ENCODE data around the gene EIF4B.

EIF4B gene

DNA sequence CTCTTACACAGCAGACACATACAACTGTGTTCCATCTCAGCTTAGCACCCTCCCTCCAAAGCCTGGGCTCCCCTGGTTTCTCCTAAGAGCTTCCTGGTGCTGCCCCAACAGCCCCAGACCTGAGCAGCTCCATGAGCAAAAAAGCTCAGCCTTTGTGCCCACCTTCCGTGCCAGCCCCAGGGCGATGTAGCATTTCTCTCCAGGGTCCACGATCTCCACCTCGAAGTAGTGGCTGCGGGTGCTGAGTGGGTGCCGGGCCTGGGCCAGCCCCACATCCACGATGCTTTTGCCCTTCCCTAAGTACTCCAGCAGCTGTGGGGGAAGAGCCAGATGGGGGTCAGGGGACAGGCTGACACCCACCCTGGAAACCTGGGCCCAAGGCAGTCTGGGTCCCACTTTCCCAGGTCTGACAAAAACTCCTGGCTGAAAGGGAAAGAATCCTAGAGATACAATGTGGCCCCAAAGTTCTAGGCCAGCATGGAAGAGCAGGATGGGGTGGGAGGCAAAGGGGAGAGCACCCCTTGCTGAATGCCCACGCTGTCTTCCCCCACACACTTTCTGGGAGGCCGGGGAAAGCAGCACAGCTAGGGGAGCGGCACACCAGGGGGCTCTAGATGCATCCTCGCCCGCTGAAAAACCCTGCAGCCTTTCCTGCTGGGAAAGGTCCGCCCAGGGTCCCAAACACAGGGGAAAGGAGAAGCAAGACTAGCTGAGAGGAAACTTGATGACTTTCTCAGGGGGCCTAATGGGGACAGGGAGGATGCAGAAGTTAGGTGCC is 61.9 kb downstream of the EIF4B start:
- H3K4me3 ChIP-seq: no peak overlapping the region
- TF ChIP-seq, protein P1, sequence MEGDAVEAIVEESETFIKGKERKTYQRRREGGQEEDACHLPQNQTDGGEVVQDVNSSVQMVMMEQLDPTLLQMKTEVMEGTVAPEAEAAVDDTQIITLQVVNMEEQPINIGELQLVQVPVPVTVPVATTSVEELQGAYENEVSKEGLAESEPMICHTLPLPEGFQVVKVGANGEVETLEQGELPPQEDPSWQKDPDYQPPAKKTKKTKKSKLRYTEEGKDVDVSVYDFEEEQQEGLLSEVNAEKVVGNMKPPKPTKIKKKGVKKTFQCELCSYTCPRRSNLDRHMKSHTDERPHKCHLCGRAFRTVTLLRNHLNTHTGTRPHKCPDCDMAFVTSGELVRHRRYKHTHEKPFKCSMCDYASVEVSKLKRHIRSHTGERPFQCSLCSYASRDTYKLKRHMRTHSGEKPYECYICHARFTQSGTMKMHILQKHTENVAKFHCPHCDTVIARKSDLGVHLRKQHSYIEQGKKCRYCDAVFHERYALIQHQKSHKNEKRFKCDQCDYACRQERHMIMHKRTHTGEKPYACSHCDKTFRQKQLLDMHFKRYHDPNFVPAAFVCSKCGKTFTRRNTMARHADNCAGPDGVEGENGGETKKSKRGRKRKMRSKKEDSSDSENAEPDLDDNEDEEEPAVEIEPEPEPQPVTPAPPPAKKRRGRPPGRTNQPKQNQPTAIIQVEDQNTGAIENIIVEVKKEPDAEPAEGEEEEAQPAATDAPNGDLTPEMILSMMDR (IDR thresholded peaks at IDR 0.05): no peak
- DNase-seq (ENCODE audit: low spot score): no peak
- H3K27ac ChIP-seq: peak overlapping the region; percentile 38 to 89

DNA sequence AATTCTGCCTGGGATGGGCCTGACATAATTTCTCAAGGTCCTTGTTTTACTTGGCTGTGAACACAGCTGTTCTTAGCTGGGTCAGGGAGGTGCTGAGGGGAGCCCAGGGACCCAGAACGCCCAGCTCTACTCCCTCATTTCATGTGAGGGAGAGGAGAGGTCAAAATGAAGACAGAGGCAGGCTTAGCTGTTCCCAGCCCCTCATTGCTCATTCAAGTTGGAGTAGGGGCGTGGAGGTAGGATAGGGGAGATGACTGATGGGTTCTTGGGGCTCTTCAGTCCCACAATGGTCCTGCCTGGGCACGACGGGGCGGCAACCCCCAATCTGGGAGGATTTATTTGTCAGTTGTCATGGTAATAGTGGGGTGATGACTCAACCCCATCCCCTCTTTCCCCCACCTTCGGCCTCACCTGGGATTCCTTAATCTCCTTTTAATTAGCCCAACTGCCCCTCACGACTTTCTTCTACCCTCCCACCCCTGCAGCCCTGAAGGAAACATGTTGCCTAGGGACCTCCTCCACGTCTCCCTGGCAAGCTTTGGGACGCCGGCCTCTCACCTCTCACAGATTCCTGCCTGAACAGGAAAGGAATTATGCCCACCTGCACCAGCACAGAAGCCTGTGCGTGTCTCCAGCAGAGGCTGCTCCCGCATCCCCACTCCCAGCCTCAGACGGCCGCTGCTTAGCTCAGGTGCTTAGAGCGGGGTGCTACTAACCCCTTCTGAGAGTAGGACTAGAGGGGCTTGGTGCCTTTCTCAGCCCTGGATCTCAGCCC is 62.7 kb downstream of the EIF4B start:
- no peak for DNase-seq (ENCODE audit: low spot score)
- Histone ChIP-seq H3K27ac (peak overlapping the region; percentile 38 to 89), H3K4me3 (peak overlapping the region; percentile 6)
- TF ChIP-seq, protein P1 (IDR thresholded peaks at IDR 0.05): no peak

DNA sequence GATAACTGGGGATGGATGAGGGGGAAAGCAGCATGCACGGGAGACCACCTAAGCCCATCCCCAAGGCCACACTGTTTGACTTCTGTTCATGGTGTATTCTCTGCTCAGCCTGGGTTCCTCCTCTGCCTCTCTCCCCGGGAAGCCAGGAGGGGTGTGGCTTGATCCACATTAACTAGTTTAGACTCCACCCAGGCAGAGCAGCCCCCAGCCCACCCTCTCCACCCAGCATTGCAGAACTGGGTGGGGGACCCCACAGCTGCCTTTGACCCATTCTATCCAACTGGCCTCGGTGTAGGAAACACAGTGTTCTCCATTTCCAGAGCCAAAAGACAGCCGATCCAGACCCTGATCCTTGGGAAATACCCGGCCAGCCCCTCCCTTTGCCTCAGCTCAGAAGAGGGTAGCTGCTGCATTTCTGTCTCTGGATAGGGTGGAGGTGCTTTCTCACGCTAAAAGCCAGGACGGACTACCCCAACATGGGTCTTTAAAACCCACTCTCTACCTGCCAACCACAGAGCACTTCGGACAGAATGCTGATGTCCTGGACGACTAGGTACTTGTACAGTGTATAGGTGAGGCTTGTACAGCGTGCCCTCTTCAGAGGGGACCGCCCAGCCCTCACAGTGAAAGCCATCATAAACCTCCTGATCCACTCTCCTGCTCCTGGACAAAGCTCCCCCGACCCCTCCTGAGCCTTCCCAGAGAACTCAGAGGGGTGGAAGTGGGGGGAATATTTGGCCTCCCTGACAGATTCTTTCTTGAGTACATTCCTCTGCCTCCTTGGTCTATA is 63.6 kb downstream of the EIF4B start:
- H3K4me3 ChIP-seq: peak overlapping the region; percentile 11
- TF ChIP-seq, protein P1 (IDR thresholded peaks at IDR 0.05): no peak
- peak; percentile 82 for DNase-seq (ENCODE audit: low spot score)
- H3K27ac ChIP-seq: peak overlapping the region; percentile 83 to 89

DNA sequence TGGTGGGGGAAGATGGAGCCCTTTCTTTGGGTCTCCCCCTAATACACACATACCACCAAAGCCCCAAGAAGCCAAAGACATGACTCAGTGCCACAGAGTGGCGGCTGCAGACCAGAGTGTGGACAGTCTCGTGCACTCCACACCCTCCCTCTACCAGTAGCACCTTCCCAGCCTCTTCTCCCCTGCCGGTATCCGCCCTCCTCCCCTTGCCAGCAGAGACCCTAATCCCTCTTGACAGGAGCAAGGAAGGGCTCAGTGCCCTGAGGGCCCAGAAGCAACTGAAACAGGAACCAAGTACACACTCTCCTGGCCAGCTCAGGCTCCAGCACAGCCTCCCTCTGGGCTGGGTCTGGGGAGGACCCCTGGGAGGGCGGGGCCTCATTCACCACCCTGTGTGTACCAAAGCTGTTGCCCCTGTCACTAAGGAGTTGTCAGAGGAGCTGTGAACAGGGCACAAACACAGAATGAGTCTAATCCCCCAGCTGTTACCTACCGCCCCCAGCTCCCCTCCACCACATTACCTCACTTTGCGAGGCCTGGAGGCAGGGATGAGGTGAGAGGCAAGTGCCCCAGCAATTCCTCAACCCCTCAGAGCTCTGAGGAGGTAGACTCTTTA is 64.7 kb downstream of the EIF4B start:
- TF ChIP-seq, protein P1 (IDR thresholded peaks at IDR 0.05): no peak
- DNase-seq (ENCODE audit: low spot score): no peak
- H3K4me3 ChIP-seq: peak overlapping the region; percentile 11
- peak overlapping the region; percentile 83 to 89 for H3K27ac ChIP-seq

DNA sequence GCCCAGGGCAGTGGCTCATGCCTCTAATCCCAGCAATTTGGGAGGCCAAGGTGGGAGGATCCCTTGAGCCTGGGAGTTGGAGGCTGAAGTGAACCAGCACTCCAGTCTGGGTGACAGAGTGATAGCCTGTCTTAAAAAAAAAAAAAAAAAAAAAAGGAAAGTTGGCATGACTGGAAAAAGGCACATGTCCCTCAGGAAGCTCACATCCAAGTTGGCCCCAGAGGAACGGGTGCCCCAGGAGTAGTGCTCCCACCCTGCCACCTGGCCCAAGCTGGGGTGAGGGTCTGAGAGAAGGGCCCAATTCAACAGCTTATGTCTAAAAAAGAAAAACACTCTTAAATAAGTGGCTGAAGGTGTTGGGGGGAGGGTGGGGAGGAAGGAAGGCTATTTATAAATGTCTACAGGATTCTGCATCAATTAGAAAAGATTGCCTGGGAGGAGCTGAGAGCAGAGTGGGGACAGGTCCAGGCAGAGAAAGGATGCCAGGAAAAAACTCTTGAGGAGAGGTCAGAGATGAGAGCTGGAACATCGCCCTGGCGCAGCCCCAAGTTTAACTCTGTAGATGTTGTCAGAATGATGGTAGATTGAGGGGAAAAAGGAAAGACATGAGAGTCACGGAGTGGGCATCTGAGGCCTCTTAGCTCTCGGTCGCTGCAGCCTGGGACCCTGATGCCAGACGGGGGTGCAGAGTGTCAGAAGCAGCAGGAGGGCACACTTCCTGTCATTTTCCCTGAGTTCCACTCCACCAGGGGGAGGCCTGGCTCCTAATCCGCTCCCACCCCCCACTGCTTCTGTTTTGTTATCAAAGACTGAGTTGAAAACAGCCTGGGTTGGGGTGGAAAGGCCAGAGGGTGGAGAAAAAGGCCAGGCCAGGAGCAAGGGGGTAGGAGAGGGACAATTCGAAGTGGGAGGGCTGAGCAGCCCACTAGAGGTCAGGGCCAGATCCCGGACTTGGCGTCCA is 65.6 kb downstream of the EIF4B start:
- Histone ChIP-seq H3K4me3 (peak overlapping the region; percentile 12), H3K27ac (peak overlapping the region; percentile 83 to 89)
- TF ChIP-seq, protein P1 (IDR thresholded peaks at IDR 0.05): no peak
- DNase-seq (ENCODE audit: low spot score): peak; percentile 84

DNA sequence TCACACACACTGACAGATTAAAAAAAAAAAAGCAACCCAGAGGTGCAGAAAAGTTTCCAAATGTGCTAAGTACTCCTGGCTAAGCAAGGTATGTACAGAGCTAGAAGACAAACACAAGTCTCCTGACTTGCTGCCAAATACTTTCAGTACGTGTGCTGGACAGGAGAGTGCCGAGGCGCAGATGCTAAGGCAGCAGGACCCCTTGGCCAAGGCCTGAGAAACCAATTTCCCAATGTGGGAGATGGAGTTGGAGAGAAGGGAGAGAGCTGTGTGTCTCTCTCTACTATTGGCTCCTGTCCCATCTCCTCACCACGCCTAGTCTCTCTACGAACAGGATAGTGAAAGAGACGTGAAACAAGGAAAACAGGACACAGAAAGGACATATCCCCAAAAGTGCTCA is 67.6 kb downstream of the EIF4B start:
- peak overlapping the region; percentile 43 to 78 for H3K27ac ChIP-seq
- TF ChIP-seq, protein P1 (IDR thresholded peaks at IDR 0.05): no peak
- no peak overlapping the region for H3K4me3 ChIP-seq
- no peak for DNase-seq (ENCODE audit: low spot score)
